ENCODE measurements around the gene ADCY7. TPM values are rescaled to one million over a fixed set of nuclear protein-coding genes. Genes with fewer than 3 reads are reported as not detected.

The ADCY7 gene
- total RNA-seq, 1 experiment from 2014 or later = 34.2 TPM

DNA sequence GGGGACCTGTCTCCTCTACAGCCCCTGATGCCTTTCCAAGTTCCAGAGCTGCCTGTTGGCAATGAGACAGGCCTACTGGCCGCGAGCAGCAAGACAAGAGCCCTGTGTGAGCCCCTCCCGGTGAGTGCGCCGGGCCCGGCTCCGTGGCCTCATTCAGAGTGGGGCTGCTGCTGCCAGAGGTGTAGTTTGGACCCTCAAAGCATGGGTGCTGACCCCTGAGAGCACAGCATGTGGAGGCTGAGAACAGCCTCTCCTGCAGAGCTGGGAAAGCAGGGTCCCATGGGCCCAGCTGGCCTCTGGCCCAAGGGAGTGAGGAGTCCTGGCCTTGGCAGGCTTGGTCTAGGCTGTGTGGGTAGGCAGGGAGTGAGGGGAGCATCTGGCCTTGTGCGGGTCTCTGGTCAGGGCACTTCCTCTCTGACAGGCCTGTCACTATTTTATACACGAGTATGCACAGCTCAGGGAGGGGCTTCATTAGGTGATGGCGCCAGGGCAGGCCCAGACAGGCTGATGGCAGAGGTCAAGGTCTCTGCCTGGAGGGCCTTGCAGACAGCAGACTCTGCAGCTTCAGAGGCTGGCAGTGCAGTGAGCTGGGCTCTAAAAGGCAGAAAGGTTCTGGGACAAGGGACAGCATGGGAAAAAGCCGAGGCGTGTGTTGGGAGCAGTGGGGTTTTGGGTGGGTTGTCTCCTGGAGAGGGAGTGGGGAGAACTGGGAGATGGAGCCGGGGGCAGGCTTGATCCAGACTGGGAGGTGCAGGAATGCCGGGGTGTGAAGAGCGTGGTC is 43.4 kb downstream of the ADCY7 start (continued):
- TF ChIP-seq, protein P1, sequence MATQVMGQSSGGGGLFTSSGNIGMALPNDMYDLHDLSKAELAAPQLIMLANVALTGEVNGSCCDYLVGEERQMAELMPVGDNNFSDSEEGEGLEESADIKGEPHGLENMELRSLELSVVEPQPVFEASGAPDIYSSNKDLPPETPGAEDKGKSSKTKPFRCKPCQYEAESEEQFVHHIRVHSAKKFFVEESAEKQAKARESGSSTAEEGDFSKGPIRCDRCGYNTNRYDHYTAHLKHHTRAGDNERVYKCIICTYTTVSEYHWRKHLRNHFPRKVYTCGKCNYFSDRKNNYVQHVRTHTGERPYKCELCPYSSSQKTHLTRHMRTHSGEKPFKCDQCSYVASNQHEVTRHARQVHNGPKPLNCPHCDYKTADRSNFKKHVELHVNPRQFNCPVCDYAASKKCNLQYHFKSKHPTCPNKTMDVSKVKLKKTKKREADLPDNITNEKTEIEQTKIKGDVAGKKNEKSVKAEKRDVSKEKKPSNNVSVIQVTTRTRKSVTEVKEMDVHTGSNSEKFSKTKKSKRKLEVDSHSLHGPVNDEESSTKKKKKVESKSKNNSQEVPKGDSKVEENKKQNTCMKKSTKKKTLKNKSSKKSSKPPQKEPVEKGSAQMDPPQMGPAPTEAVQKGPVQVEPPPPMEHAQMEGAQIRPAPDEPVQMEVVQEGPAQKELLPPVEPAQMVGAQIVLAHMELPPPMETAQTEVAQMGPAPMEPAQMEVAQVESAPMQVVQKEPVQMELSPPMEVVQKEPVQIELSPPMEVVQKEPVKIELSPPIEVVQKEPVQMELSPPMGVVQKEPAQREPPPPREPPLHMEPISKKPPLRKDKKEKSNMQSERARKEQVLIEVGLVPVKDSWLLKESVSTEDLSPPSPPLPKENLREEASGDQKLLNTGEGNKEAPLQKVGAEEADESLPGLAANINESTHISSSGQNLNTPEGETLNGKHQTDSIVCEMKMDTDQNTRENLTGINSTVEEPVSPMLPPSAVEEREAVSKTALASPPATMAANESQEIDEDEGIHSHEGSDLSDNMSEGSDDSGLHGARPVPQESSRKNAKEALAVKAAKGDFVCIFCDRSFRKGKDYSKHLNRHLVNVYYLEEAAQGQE (IDR thresholded peaks at IDR 0.05; ENCODE audit: low read depth) = no peak
- TF ChIP-seq RAD21 (IDR thresholded peaks at IDR 0.05; ENCODE audit: low read depth) (no peak), SRF (IDR thresholded peaks at IDR 0.05; ENCODE audit: low read depth) (no peak), CTCF (IDR thresholded peaks at IDR 0.05 in 2 of 3, conservative IDR thresholded peaks at IDR 0.05 in 1 of 3; ENCODE audit: borderline replicate concordance in 1 of 3, insufficient read depth in 1 of 3, low read depth in 2 of 3, low read length in 2 of 3) (no peak), EZH2 (IDR thresholded peaks at IDR 0.05) (no peak)
